GM23338 (cell line): Measurements from ENCODE around the gene TAF11L2. TPM values are rescaled to one million over a fixed set of nuclear protein-coding genes. Genes with fewer than 3 reads are reported as not detected.
"Not testable (repeated sequence)": the region's sequence is repeated elsewhere in the genome, so short reads cannot be mapped to it uniquely, and the experiment has no call there.

Source experiments
- ATAC-seq: fragments of 200-7000 bp; cut with Tn5 transposase; 3 replicates; pipeline ENCODE4 v1.9.1; 2020
- DNase-seq: peaks from one replicate; pipeline ENCODE4 v3.0.0-alpha.2; 2015; ENCODE audit warnings: low spot score
- H2AFZ ChIP-seq: fragments of 200-600 bp; sonication (generic); 2 replicates; pipeline ENCODE4 v1.8.0; 2016; ENCODE audit warnings: antibody characterized with exemption, mild to moderate bottlenecking, moderate library complexity
- H3F3A ChIP-seq: fragments of 200-600 bp; sonication (generic); replicated peaks from 2 replicates; pipeline ENCODE4 v1.8.0; 2017; ENCODE audit warnings: antibody characterized with exemption, mixed run types, low read depth
- H3K27ac ChIP-seq: fragments of 200-600 bp; sonication (generic); 2 replicates; pipeline ENCODE4 v1.6.1; 2016; ENCODE audit warnings: low read depth
- H3K27me3 ChIP-seq: fragments of 200-600 bp; sonication (generic); 2 replicates; pipeline ENCODE4 v1.8.0; 2016; ENCODE audit warnings: mild to moderate bottlenecking, mixed run types, moderate library complexity; ENCODE audit not compliant: insufficient read depth
- H3K36me3 ChIP-seq: fragments of 200-600 bp; sonication (generic); 2 replicates; pipeline ENCODE4 v1.8.0; 2016; ENCODE audit warnings: mild to moderate bottlenecking; ENCODE audit not compliant: insufficient read depth
- H3K4me1 ChIP-seq: fragments of 200-600 bp; sonication (generic); 2 replicates; pipeline ENCODE4 v1.8.0; 2016; ENCODE audit warnings: mild to moderate bottlenecking, moderate library complexity; ENCODE audit not compliant: insufficient read depth
- H3K4me2 ChIP-seq: fragments of 200-600 bp; sonication (generic); 2 replicates; pipeline ENCODE4 v1.7.1; 2017; ENCODE audit warnings: mixed run types
- H3K4me3 ChIP-seq: fragments of 200-600 bp; sonication (generic); 2 replicates; pipeline ENCODE4 v1.6.1; 2016; ENCODE audit warnings: mixed run types
- H3K79me2 ChIP-seq: fragments of 200-600 bp; sonication (generic); replicated peaks from 2 replicates; pipeline ENCODE4 v1.8.0; 2017; ENCODE audit warnings: mild to moderate bottlenecking; ENCODE audit not compliant: insufficient read depth
- H3K9me2 ChIP-seq: fragments of 200-600 bp; sonication (generic); 2 replicates; pipeline ENCODE4 v1.8.0; 2017; ENCODE audit not compliant: insufficient read depth
- H4K20me1 ChIP-seq: fragments of 200-600 bp; sonication (generic); replicated peaks from 2 replicates; pipeline ENCODE4 v1.8.0; 2017; ENCODE audit warnings: mild to moderate bottlenecking; ENCODE audit not compliant: insufficient read depth
- H3K27ac Mint-ChIP-seq: 2 replicates; pipeline ENCODE4 v1.8.0; 2020; ENCODE audit warnings: inconsistent platforms, mild to moderate bottlenecking, moderate library complexity, mixed read lengths
- H3K27me3 Mint-ChIP-seq: 3 replicates; pipeline ENCODE4 v1.8.0; 2022; ENCODE audit warnings: low read depth, mild to moderate bottlenecking, moderate library complexity, mixed read lengths, inconsistent platforms; ENCODE audit not compliant: insufficient read depth, poor library complexity
- H3K36me3 Mint-ChIP-seq: 3 replicates; pipeline ENCODE4 v1.8.0; 2021; ENCODE audit warnings: low read depth, mild to moderate bottlenecking, inconsistent platforms, moderate library complexity, mixed read lengths
- H3K4me1 Mint-ChIP-seq: 3 replicates; pipeline ENCODE4 v1.8.0; 2020; ENCODE audit warnings: mild to moderate bottlenecking, inconsistent platforms, mixed read lengths
- H3K4me3 Mint-ChIP-seq: 3 replicates; pipeline ENCODE4 v1.8.0; 2021; ENCODE audit warnings: moderate library complexity, mild to moderate bottlenecking, inconsistent platforms, mixed read lengths
- H3K9me3 Mint-ChIP-seq: 3 replicates; pipeline ENCODE4 v1.8.0; 2020; ENCODE audit warnings: moderate library complexity, mild to moderate bottlenecking, inconsistent platforms, mixed read lengths
- CREB1 ChIP-seq: fragments of 250-450 bp; sonication (Bioruptor Pico); IDR thresholded peaks from 2 replicates; pipeline ENCODE4 v1.5.0; 2020; ENCODE audit warnings: low read depth, mild to moderate bottlenecking, moderate library complexity
- POLR2AphosphoS5 ChIP-seq: IDR thresholded peaks from 2 replicates; pipeline ENCODE4 v1.6.1; 2016; ENCODE audit warnings: antibody characterized with exemption, low read depth
- STAT1 ChIP-seq: IDR thresholded peaks from one replicate; pipeline ENCODE4 v1.6.1; 2016; ENCODE audit warnings: antibody characterized with exemption; ENCODE audit not compliant: unreplicated experiment
- ZNF114 ChIP-seq: fragments of 250-450 bp; sonication (Bioruptor Pico); IDR thresholded peaks from 2 replicates; pipeline ENCODE4 v1.5.0; 2020; ENCODE audit warnings: mild to moderate bottlenecking, moderate library complexity
- ZNF462 ChIP-seq: fragments of 250-450 bp; sonication (Bioruptor Pico); IDR thresholded peaks from 2 replicates; pipeline ENCODE4 v1.5.0; 2020; ENCODE audit warnings: mild to moderate bottlenecking, moderate library complexity
- long read RNA-seq: library from polyadenylated mRNA; unstranded; transcript quantifications from one replicate; pipeline ENCODE4 v2.0.0, GENCODE V29; 2020; ENCODE audit not compliant: unreplicated experiment
- polyA plus RNA-seq: library from polyadenylated mRNA; unstranded; fragments of >200 nt; fragmentation: Nextera tagmentation; extraction: Ambion mirVana; gene quantifications from 2 replicates; pipeline ENCODE4 v1.2.1, GENCODE V29; 2016
- total RNA-seq: library from RNA; depleted of rRNA; stranded (reverse); fragments of >200 nt; shearing (Covaris generic); gene quantifications from 2 replicates; pipeline ENCODE4 v1.2.3, GENCODE V29; 2014; rRNA removed
- TF ChIP-seq, protein P1 (sequence below), 2 experiments: fragments of 200-600 bp in 1 of 2; sonication (generic) in 1 of 2; conservative IDR thresholded peaks; 2 replicates each; pipeline versions ENCODE4 v1.5.1 to v1.6.1; 2016 to 2017; ENCODE audit warnings: antibody characterized with exemption in 2 of 2, low read depth in 2 of 2, mild to moderate bottlenecking in 2 of 2, moderate library complexity in 1 of 2
- TF ChIP-seq, protein P2 (sequence below): IDR thresholded peaks from 2 replicates; pipeline ENCODE4 v1.6.1; 2016; ENCODE audit warnings: antibody characterized with exemption

TAF11L2 gene
- total RNA-seq: not detected in 2 replicates
- polyA plus RNA-seq: not detected in 2 replicates
- long read RNA-seq: 0 reads

DNA sequence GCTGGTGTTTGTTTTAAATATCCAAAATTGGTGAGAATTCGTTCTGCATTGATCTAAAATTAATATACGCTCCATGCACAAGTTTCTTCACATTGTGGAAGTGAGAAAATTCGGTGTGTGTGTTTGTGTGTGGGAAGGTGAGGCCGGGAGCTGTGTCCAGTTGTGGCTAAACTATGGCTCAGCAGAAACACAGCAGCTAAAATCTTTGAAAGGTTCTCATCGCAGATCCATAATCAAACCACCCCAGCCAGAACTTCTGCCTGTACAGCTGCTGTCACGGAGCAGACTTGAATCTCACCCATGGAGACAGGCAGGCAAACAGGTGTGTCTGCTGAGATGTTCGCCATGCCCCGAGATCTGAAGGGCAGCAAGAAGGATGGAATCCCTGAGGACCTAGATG is at the start of gene TAF11L2:
TAF11L2 (plus strand) TSS at position 301 of the 400 bp plus-strand sequence.
- not testable (repeated sequence) for H3K4me1 ChIP-seq, H4K20me1 ChIP-seq, H3K4me3 ChIP-seq, H3K27me3 ChIP-seq, H3K36me3 ChIP-seq, H3K27ac Mint-ChIP-seq, H3K27ac ChIP-seq, H3K4me3 Mint-ChIP-seq, H3K9me2 ChIP-seq, H3K27me3 Mint-ChIP-seq, ATAC-seq, H3K36me3 Mint-ChIP-seq, H3F3A ChIP-seq, DNase-seq, H3K4me1 Mint-ChIP-seq, H3K9me3 Mint-ChIP-seq, H2AFZ ChIP-seq, H3K79me2 ChIP-seq, H3K4me2 ChIP-seq

DNA sequence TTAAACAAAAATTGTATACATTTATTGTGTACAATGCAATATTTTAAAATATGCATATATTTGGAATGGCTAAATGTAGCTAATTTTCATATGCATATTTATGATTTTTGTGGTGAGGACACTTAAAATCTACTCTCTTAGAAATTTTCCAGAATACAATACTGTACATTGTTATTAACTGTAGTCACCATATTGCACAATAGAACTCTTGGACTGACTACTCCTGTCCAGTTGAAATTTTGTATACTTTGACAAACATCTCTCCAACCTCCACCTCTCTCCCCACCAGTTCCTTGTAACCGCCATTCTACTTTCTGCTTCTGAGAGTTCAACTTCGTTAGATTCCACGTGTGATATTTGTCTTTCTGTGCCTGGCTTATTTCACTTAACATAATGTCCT is 49.2 kb upstream of the TAF11L2 start:
- no peaks in the 10 kb centered on the region for H3K79me2 ChIP-seq
- no peak overlapping the region for H3K4me3 ChIP-seq
- TF ChIP-seq STAT1: no peak
- TF ChIP-seq, protein P1, sequence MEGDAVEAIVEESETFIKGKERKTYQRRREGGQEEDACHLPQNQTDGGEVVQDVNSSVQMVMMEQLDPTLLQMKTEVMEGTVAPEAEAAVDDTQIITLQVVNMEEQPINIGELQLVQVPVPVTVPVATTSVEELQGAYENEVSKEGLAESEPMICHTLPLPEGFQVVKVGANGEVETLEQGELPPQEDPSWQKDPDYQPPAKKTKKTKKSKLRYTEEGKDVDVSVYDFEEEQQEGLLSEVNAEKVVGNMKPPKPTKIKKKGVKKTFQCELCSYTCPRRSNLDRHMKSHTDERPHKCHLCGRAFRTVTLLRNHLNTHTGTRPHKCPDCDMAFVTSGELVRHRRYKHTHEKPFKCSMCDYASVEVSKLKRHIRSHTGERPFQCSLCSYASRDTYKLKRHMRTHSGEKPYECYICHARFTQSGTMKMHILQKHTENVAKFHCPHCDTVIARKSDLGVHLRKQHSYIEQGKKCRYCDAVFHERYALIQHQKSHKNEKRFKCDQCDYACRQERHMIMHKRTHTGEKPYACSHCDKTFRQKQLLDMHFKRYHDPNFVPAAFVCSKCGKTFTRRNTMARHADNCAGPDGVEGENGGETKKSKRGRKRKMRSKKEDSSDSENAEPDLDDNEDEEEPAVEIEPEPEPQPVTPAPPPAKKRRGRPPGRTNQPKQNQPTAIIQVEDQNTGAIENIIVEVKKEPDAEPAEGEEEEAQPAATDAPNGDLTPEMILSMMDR (conservative IDR thresholded peaks at IDR 0.05; ENCODE audit: low read depth in 2 of 2): no peak
- TF ChIP-seq, protein P2, sequence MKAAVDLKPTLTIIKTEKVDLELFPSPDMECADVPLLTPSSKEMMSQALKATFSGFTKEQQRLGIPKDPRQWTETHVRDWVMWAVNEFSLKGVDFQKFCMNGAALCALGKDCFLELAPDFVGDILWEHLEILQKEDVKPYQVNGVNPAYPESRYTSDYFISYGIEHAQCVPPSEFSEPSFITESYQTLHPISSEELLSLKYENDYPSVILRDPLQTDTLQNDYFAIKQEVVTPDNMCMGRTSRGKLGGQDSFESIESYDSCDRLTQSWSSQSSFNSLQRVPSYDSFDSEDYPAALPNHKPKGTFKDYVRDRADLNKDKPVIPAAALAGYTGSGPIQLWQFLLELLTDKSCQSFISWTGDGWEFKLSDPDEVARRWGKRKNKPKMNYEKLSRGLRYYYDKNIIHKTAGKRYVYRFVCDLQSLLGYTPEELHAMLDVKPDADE: no peak
- no peak for TF ChIP-seq CREB1 (CRISPR knock-in tag)
- no peak for TF ChIP-seq POLR2AphosphoS5
- no peak for TF ChIP-seq ZNF462 (CRISPR knock-in tag)
- no peak for TF ChIP-seq ZNF114
- Mint-ChIP-seq H3K4me1 (peaks cover 2% of the 10 kb centered on the region; the same call in 2 of the 3 replicates), H3K4me3 (no peak overlapping the region), H3K27ac (no peak overlapping the region), H3K9me3 (no peaks in the 10 kb centered on the region), H3K27me3 (peaks cover 3% of the 10 kb centered on the region), H3K36me3 (no peaks in the 10 kb centered on the region)
- no peaks in the 10 kb centered on the region for H3K36me3 ChIP-seq
- H3K27ac ChIP-seq: no peak overlapping the region
- no peak for DNase-seq
- no peaks in the 10 kb centered on the region for H4K20me1 ChIP-seq
- H3K4me2 ChIP-seq: no peak overlapping the region
- no peak overlapping the region for H2AFZ ChIP-seq
- H3K9me2 ChIP-seq: peaks cover 11% of the 10 kb centered on the region; the same call in 1 of the 2 replicates
- no peaks in the 10 kb centered on the region for H3F3A ChIP-seq
- H3K27me3 ChIP-seq: no peaks in the 10 kb centered on the region
- H3K4me1 ChIP-seq: no peaks in the 10 kb centered on the region
- ATAC-seq: no peak
